OCI-LY1 (cell line): ENCODE data around the gene ICA1.

ENCODE experiments used
- CTCF ChIP-seq: fragments of 200-600 bp; sonication (generic), shearing (Covaris generic); IDR thresholded peaks from 2 replicates; pipeline ENCODE4 v1.5.1; 2017; ENCODE audit warnings: mild to moderate bottlenecking, antibody characterized with exemption, low read length, moderate library complexity, mixed read lengths
- EZH2 ChIP-seq: fragments of 200-600 bp; sonication (generic), shearing (Covaris generic); IDR thresholded peaks from 2 replicates; pipeline ENCODE4 v1.8.0; 2017; ENCODE audit warnings: borderline replicate concordance, mixed run types, mild to moderate bottlenecking, antibody characterized with exemption, low read length, moderate library complexity, mixed read lengths

- no peak for TF ChIP-seq CTCF
- TF ChIP-seq EZH2 = no peak
Measured at GRCh38 chr7:8063706-8064297, 198.2 kb downstream of the ICA1 start.
